Karpas-422 (cell line): ENCODE results near the gene LSM3. TPM values are rescaled to one million over a fixed set of nuclear protein-coding genes. Genes with fewer than 3 reads are reported as not detected.

Source experiments
- DNase-seq: peaks from one replicate; pipeline ENCODE4 v3.0.0-alpha.2; 2015
- H2AFZ ChIP-seq: fragments of 200-600 bp; sonication (generic); 2 replicates; pipeline ENCODE4 v1.6.1; 2014; ENCODE audit warnings: antibody characterized with exemption, low read length, mixed read lengths
- H3K27ac ChIP-seq: fragments of 200-600 bp; sonication (generic); 2 replicates; pipeline ENCODE4 v1.5.1; 2014; ENCODE audit warnings: mild to moderate bottlenecking, low read length, moderate library complexity
- H3K27me3 ChIP-seq: fragments of 200-600 bp; sonication (generic); 2 replicates; pipeline ENCODE4 v1.6.1; 2014; ENCODE audit warnings: low read length, mixed read lengths
- H3K36me3 ChIP-seq: fragments of 200-600 bp; sonication (generic); 2 replicates; pipeline ENCODE4 v1.6.1; 2014; ENCODE audit warnings: low read length, mixed read lengths; ENCODE audit not compliant: insufficient read depth
- H3K4me1 ChIP-seq: fragments of 200-600 bp; sonication (generic); 2 replicates; pipeline ENCODE4 v1.6.1; 2014; ENCODE audit warnings: mild to moderate bottlenecking, low read length, mixed read lengths
- H3K4me2 ChIP-seq: fragments of 200-600 bp; sonication (generic); 2 replicates; pipeline ENCODE4 v1.6.1; 2014; ENCODE audit warnings: low read length, low read depth, mild to moderate bottlenecking; ENCODE audit not compliant: poor library complexity, severe bottlenecking
- H3K4me3 ChIP-seq: fragments of 200-600 bp; sonication (generic); 2 replicates; pipeline ENCODE4 v1.5.1; 2014; ENCODE audit warnings: mild to moderate bottlenecking, antibody characterized with exemption, low read length, mixed read lengths
- H3K79me2 ChIP-seq: fragments of 200-600 bp; sonication (generic); 2 replicates; pipeline ENCODE4 v1.6.1; 2014; ENCODE audit warnings: mild to moderate bottlenecking, low read length, mixed read lengths
- H3K9ac ChIP-seq: fragments of 200-600 bp; sonication (generic); 2 replicates; pipeline ENCODE4 v1.6.0; 2014; ENCODE audit warnings: low read length
- H3K9me2 ChIP-seq: fragments of 200-600 bp; sonication (generic), shearing (Covaris generic); replicated peaks from 2 replicates; pipeline ENCODE4 v1.6.0; 2014; ENCODE audit warnings: mild to moderate bottlenecking, low read length, moderate library complexity; ENCODE audit not compliant: insufficient read depth
- H3K9me3 ChIP-seq: fragments of 300-700, 200-600 bp; sonication (generic); 2 replicates; pipeline ENCODE4 v1.6.1; 2014; ENCODE audit warnings: low read length, mixed read lengths
- H4K20me1 ChIP-seq: fragments of 200-600 bp; sonication (generic); 2 replicates; pipeline ENCODE4 v1.6.1; 2014; ENCODE audit warnings: mild to moderate bottlenecking, antibody characterized with exemption, low read length, low read depth; ENCODE audit not compliant: insufficient read depth
- total RNA-seq: library from RNA; depleted of rRNA; stranded (reverse); fragments of >200 nt; shearing (Covaris generic); gene quantifications from 2 replicates; pipeline ENCODE4 v1.2.3, GENCODE V29; 2014; ENCODE audit warnings: low replicate concordance

Gene LSM3
- total RNA-seq, 1 experiment from 2014 or later: 14.2 TPM

DNA sequence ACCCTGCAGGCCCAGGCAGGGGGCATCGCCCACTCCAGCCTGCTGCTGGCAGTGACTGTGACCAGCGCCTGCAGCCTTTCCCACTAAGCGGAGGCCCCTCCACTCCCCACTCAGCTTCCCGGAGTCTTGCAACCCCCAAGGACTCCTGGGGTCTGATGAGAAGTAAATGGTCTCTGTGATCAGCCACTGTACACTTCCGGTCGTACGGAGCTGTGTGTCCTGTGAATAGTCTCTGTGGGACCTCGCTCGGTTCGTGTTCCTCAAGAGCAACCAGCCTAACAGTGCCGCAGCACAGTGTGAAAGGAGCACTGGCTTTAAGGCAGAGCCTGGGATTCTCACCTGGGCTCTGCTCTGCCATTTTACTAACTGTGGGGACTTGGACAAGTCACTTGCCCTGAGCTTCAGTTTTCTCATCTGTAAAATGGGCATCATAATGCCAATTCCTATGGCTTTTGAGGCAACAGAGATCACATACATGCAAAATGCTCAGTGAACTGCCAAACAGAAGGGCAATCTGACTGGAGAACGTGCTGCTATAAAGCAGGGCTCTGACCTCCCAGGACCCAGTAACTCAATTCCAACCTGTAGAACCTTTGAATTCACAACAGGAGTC is 27.0 kb upstream of the LSM3 start:
- Histone ChIP-seq H3K79me2 (peaks cover 7% of the 10 kb centered on the region; the same call in 1 of the 2 replicates), H3K9me3 (no peaks in the 10 kb centered on the region), H2AFZ (no peak overlapping the region), H3K4me1 (no peaks in the 10 kb centered on the region), H3K27ac (no peak overlapping the region), H3K36me3 (peaks cover 6% of the 10 kb centered on the region; the same call in 1 of the 2 replicates), H3K9me2 (no peaks in the 10 kb centered on the region), H3K4me3 (no peak overlapping the region), H4K20me1 (no peaks in the 10 kb centered on the region), H3K4me2 (no peak overlapping the region), H3K27me3 (no peaks in the 10 kb centered on the region), H3K9ac (no peak overlapping the region)
- DNase-seq: no peak

DNA sequence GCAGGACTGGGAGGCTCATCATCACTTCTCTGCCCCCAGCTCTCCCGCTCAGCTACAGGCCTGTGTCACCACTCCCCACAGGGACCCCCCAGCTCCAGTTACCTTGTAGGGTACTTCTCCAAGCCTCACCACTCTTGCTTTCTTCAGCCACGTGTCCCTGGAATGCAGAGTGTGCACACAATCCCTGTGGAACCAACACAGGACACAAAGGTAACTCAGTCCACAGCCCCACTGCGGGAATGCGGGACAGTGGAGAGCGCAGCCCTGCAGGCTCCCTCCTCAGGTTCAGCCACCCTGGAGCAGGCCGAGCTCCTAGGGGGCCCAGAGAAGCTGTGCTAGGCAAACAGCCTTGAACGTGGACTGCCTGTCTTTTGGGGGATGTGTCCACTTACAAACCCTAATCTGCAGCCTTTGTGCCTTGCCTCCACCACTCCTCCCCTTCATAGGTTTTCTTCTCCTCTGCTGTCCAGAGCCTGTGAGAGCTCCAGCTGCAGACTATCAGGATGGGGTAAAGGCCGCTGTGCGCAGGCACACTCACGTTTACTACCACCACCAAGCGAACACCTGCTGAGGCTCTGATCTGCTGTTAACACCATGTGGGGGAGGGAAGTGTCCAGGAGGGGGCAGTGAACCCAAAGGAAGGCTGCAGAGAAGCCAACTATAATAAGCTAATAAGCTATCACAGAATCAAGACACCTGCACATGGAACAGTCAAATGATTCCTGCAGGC is 26.2 kb upstream of the LSM3 start:
- H3K9me3 ChIP-seq: no peaks in the 10 kb centered on the region
- no peaks in the 10 kb centered on the region for H4K20me1 ChIP-seq
- no peak overlapping the region for H2AFZ ChIP-seq
- peaks cover 8% of the 10 kb centered on the region; the same call in 1 of the 2 replicates for H3K36me3 ChIP-seq
- no peaks in the 10 kb centered on the region for H3K27me3 ChIP-seq
- H3K79me2 ChIP-seq: peaks cover 7% of the 10 kb centered on the region; the same call in 1 of the 2 replicates
- no peaks in the 10 kb centered on the region for H3K9me2 ChIP-seq
- H3K27ac ChIP-seq: no peak overlapping the region
- no peak overlapping the region for H3K9ac ChIP-seq
- H3K4me1 ChIP-seq: no peaks in the 10 kb centered on the region
- peak; percentile 52 for DNase-seq
- H3K4me2 ChIP-seq: no peak overlapping the region
- no peak overlapping the region for H3K4me3 ChIP-seq

DNA sequence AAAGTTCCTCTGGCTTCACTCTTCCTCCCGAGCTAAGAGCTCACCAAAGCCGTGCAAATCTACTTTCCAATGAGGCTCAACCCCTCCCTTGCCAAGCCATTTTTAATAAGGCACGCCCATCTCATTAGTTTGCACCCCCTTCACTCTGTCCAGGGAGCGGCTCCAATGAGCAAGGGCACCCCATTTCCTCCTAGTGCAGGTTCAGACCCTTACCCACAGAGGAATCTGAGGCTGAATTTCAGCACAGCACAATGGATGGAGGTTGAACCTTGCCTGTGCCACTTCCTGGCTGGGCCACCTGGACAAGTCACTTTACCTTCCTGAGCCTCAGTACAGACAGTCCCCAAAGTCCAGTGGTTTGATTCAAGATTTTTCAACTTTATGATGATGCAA is 25.7 kb upstream of the LSM3 start:
- no peaks in the 10 kb centered on the region for H3K9me2 ChIP-seq
- no peak overlapping the region for H3K4me2 ChIP-seq
- no peak overlapping the region for H3K4me3 ChIP-seq
- H3K27ac ChIP-seq: no peak overlapping the region
- H2AFZ ChIP-seq: no peak overlapping the region
- DNase-seq: no peak
- H3K79me2 ChIP-seq: peaks cover 7% of the 10 kb centered on the region; the same call in 1 of the 2 replicates
- H3K4me1 ChIP-seq: no peaks in the 10 kb centered on the region
- no peaks in the 10 kb centered on the region for H3K9me3 ChIP-seq
- no peaks in the 10 kb centered on the region for H4K20me1 ChIP-seq
- no peaks in the 10 kb centered on the region for H3K27me3 ChIP-seq
- H3K36me3 ChIP-seq: peaks cover 13% of the 10 kb centered on the region; the same call in 1 of the 2 replicates
- no peak overlapping the region for H3K9ac ChIP-seq

DNA sequence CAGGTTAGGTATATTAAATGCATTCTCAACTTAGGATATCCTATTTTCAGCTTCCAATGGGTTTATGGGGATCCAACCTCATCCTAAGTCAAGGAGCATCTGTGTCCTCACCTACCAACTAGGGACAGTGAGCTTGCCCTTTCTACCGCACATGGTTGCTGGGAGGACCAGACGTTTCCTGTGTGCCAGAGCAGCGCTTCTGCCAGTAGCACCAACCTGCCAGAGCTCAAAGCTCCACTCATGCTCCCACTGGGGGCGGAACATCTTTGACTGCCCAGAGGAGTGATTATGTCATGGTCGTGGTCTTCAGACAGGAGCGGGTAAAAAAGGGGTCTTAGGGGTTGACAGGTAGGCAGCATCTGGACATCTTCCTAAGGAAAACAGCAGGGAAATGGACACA is 25.0 kb upstream of the LSM3 start:
- Histone ChIP-seq H3K9me2 (no peaks in the 10 kb centered on the region), H4K20me1 (no peaks in the 10 kb centered on the region), H3K9ac (no peak overlapping the region), H3K36me3 (peaks cover 16% of the 10 kb centered on the region; the same call in 1 of the 2 replicates), H3K27ac (no peak overlapping the region), H3K9me3 (no peaks in the 10 kb centered on the region), H3K4me2 (no peak overlapping the region), H3K4me1 (no peaks in the 10 kb centered on the region), H2AFZ (no peak overlapping the region), H3K4me3 (no peak overlapping the region), H3K27me3 (no peaks in the 10 kb centered on the region), H3K79me2 (peaks cover 7% of the 10 kb centered on the region; the same call in 1 of the 2 replicates)
- DNase-seq: no peak

DNA sequence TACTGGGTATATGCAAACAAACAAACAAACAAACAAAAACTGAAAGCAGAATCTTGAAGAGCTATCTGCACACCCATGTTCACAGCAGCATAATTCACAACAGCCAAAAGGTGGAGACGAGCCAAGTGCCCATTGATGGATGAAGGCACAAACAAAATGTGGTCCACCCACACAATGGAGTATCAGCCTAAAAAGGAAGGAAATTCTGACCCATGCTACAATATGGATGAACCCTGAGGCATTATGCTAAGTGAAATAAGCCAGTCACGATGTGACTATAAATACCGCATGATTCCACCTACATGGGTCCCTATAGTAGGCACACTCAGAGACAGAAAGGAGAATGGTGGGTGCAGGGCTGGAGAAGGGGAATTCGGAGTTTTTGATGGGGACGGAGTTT is 24.3 kb upstream of the LSM3 start:
- Histone ChIP-seq H3K9me2 (no peaks in the 10 kb centered on the region), H3K9ac (no peak overlapping the region), H3K4me2 (no peak overlapping the region), H4K20me1 (no peaks in the 10 kb centered on the region), H3K9me3 (no peaks in the 10 kb centered on the region), H3K4me3 (no peak overlapping the region), H3K27me3 (no peaks in the 10 kb centered on the region), H2AFZ (no peak overlapping the region), H3K27ac (no peak overlapping the region), H3K79me2 (peaks cover 9% of the 10 kb centered on the region; the same call in 1 of the 2 replicates), H3K4me1 (no peaks in the 10 kb centered on the region), H3K36me3 (peaks cover 23% of the 10 kb centered on the region; the same call in 1 of the 2 replicates)
- no peak for DNase-seq

DNA sequence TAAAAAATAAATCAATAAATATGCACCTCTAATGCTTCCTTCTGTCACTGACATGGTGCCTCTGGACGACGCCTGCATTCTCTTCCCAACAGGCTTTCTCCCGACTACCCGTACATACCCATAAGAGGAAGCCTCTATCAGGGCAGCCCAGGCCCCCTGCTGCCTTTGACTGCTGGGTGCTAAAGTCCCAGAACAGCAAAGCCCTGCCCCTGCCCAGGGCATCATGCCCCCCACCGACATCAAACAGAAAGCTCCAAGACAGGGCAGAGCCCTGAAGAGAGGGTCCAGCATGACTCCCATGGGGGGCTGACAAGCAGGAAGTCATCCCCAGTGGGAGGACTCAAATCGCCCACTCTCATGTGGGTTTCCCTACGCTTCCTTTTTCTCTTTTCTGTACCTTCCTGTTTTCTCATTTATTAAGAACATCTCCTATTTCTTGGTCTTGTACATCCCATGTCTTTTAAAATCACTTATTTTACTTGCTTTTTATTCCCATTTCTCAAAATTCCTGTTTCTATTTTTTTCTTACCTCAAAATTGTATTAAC is 23.6 kb upstream of the LSM3 start:
- DNase-seq: no peak
- Histone ChIP-seq H3K9me2 (no peaks in the 10 kb centered on the region), H3K79me2 (peaks cover 10% of the 10 kb centered on the region; the same call in 1 of the 2 replicates), H2AFZ (no peak overlapping the region), H4K20me1 (no peaks in the 10 kb centered on the region), H3K4me2 (no peak overlapping the region), H3K9me3 (no peaks in the 10 kb centered on the region), H3K27ac (no peak overlapping the region), H3K27me3 (no peaks in the 10 kb centered on the region), H3K4me1 (no peaks in the 10 kb centered on the region), H3K4me3 (no peak overlapping the region), H3K36me3 (peaks cover 28% of the 10 kb centered on the region; the same call in 1 of the 2 replicates), H3K9ac (no peak overlapping the region)

DNA sequence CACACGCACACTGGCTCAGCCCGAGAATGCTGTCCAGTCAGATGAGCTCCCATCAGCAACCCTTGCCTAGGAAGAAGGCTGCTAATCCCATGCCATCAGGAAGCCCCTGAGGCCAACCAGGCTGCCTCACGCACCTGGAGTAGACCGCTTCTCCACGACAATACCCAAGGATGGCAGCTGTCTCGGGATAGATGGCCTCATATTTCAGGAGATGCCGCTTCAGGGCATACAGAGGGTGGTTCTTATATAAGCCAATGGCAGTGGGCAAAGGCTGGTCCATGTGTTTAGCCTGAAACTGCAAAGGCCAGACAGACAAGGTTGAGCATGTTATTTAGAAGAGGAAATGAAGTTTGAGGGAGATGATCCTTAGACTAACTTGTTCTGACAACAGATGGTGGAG is 22.4 kb upstream of the LSM3 start:
- H3K4me1 ChIP-seq: no peaks in the 10 kb centered on the region
- no peak overlapping the region for H2AFZ ChIP-seq
- H3K36me3 ChIP-seq: peaks cover 40% of the 10 kb centered on the region
- H3K27me3 ChIP-seq: no peaks in the 10 kb centered on the region
- no peak overlapping the region for H3K4me3 ChIP-seq
- H4K20me1 ChIP-seq: no peaks in the 10 kb centered on the region
- H3K4me2 ChIP-seq: no peak overlapping the region
- no peak overlapping the region for H3K9ac ChIP-seq
- H3K79me2 ChIP-seq: peaks cover 18% of the 10 kb centered on the region; the same call in 1 of the 2 replicates
- no peak for DNase-seq
- H3K9me3 ChIP-seq: 0 out of 2 replicates have a peak, but pooled peaks cover 4% of the 10 kb centered on the region
- H3K9me2 ChIP-seq: no peaks in the 10 kb centered on the region
- no peak overlapping the region for H3K27ac ChIP-seq

DNA sequence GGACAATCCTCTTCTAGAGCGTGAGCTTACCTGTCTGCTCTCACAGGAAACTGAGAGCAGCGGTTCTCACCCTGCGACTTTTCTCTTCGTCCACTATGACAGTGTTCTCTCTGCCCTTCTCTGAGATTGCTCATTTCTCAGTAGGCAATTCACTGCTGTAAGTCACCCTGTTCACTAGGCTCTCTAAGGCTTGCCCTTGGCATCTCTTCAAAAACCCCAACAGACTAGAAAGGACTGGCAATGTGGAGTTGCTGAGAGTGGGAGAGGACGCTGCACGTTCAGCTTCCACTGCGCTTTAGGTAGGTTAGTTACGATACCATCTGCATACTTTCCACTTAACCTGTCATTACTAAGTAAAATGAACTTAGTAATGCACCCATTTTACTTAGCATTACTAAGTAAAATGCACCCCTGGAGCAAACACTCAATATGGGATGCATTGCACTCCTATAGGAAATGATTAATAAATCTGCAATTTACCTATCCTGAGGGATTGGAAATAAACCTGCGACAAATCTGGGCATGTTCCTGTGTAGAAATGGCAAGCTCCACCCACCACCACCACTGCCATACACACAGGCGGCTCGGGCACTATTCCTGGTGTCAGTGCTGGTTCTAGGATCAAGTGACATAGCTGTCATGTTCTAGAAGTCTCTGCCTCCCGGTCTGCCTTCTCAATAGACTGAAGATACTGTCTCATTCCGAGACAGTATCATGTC is 21.6 kb upstream of the LSM3 start:
- Histone ChIP-seq H3K79me2 (peaks cover 21% of the 10 kb centered on the region; the same call in 1 of the 2 replicates), H3K9me3 (peaks cover 11% of the 10 kb centered on the region), H3K4me3 (no peak overlapping the region), H2AFZ (no peak overlapping the region), H3K9ac (no peak overlapping the region), H3K27ac (no peak overlapping the region), H3K4me1 (no peaks in the 10 kb centered on the region), H3K27me3 (no peaks in the 10 kb centered on the region), H4K20me1 (no peaks in the 10 kb centered on the region), H3K9me2 (no peaks in the 10 kb centered on the region), H3K4me2 (no peak overlapping the region), H3K36me3 (peaks cover 48% of the 10 kb centered on the region)
- no peak for DNase-seq
